Coronary artery (tissue), 2 donors: ENCODE measurements around the gene SLC6A18.
A peak's percentile ranks its signal among the peaks of the same experiment; 100 is the strongest.
"Not testable (repeated sequence)": the region's sequence is repeated elsewhere in the genome, so short reads cannot be mapped to it uniquely, and the experiment has no call there.

Experiments
- DNase-seq: peaks from one replicate; pipeline ENCODE4 v3.0.0-alpha.2; 2017; ENCODE audit warnings: low spot score
- H3K27ac ChIP-seq, 2 donors: fragments of 200-600 bp; sonication (generic); one replicate each; pipeline ENCODE4 v1.5.1; 2016 to 2019
- H3K4me3 ChIP-seq: fragments of 200-600 bp; sonication (generic); 2 replicates; pipeline ENCODE4 v1.5.1; 2016; ENCODE audit warnings: mild to moderate bottlenecking, moderate library complexity
- TF ChIP-seq, protein P1 (sequence below): fragments of 200-600 bp; sonication (generic); IDR thresholded peaks from one replicate; pipeline ENCODE4 v1.5.1; 2019; ENCODE audit warnings: antibody characterized with exemption

Gene SLC6A18

DNA sequence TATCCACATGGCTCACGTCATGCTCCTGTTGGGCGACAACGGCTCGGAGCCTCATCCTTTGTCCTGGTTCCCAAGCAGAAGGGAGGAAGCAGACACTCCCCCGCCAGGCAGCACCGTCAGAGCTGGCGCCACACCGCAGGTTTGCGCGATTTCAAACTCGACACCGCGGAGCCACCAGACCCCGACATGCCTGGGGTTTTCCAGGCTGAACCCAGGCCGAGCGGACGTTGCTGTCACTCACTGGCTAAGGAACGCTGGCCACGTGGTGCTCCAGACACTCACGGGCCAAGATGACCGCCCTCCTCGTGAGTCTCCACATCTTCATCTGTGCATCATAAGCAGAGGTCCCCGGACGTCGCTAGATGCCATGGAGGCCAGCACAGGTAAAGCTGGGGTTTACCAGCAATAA lies 60.7 kb downstream of the SLC6A18 start:
- DNase-seq: peak; percentile 67

DNA sequence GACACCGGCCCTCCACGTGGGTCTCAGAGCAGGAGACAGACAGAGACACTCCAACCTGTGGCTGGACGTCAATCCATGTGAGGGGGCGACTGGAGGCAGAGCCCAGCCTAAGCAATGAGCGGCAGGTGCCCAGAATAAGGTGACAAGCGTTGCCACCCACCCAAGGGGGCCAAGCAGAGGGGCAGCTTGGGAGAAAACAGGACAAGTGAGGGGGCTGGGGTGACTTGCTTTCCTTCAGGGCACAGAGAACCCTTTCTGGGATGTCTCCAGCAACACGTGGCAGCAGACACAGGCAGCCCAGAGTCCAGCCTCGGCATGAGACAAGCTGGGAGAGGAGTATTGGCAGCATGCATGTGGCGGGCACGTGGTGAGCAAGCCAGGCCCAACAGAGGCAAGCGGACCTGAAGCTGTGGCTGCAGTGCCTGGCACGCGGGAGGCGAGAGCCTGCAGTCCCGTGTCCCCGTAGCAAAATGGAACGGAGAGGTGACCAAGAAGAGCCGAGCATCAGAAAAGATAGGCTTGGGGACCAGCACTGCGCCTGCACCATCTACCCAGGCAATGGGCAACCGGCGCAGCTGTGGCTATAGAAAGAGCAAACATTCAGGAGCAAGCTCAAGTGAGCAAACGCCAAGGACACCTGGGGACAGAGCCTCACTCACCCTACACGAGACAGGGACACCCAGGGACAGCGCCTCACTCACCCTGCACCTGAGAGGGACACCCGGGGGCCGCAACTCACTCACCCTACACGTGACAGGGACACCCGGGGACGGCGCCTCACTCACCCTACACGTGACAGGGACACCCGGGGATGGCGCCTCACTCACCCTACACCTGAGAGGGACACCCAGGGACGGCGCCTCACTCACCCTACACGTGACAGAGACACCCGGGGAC lies 63.5 kb downstream of the SLC6A18 start:
- H3K27ac ChIP-seq: no peak overlapping the region
- TF ChIP-seq, protein P1, sequence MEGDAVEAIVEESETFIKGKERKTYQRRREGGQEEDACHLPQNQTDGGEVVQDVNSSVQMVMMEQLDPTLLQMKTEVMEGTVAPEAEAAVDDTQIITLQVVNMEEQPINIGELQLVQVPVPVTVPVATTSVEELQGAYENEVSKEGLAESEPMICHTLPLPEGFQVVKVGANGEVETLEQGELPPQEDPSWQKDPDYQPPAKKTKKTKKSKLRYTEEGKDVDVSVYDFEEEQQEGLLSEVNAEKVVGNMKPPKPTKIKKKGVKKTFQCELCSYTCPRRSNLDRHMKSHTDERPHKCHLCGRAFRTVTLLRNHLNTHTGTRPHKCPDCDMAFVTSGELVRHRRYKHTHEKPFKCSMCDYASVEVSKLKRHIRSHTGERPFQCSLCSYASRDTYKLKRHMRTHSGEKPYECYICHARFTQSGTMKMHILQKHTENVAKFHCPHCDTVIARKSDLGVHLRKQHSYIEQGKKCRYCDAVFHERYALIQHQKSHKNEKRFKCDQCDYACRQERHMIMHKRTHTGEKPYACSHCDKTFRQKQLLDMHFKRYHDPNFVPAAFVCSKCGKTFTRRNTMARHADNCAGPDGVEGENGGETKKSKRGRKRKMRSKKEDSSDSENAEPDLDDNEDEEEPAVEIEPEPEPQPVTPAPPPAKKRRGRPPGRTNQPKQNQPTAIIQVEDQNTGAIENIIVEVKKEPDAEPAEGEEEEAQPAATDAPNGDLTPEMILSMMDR: no peak
- peak; percentile 65 for DNase-seq

More for the DNA sequence above, 60.7 kb downstream of the SLC6A18 start:
- TF ChIP-seq, protein P1: no peak
- Histone ChIP-seq H3K4me3 (no peak overlapping the region), H3K27ac (no peak overlapping the region)

DNA sequence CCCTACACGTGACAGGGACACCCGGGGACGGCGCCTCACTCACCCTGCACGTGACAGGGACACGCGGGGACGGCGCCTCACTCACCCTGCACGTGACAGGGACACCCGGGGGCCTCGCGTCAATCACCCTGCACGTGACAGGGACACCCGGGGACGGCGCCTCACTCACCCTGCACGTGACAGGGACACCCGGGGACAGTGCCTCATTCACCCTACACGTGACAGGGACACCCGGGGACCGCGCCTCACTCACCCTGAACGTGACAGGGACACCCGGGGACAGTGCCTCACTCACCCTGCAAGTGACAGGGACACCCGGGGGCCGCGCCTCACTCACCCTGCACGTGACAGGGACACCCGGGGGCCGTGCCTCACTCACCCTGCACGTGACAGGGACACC lies 64.4 kb downstream of the SLC6A18 start:
- not testable (repeated sequence) for H3K4me3 ChIP-seq, H3K27ac ChIP-seq, DNase-seq

More for the DNA sequence above, 63.5 kb downstream of the SLC6A18 start:
- no peak overlapping the region for H3K4me3 ChIP-seq

DNA sequence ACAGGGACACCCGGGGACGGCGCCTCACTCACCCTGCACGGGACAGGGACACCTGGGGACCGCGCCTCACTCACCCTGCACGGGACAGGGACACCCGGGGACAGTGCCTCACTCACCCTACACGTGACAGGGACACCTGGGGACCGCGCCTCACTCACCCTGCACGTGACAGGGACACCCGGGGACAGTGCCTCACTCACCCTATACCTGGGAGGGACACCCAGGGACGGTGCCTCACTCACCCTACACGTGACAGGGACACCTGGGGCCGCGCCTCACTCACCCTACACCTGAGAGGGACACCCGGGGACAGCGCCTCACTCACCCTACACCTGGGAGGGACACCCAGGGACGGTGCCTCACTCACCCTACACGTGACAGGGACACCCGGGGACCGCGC lies 65.8 kb downstream of the SLC6A18 start:
- H3K4me3 ChIP-seq, H3K27ac ChIP-seq, DNase-seq: not testable (repeated sequence)

DNA sequence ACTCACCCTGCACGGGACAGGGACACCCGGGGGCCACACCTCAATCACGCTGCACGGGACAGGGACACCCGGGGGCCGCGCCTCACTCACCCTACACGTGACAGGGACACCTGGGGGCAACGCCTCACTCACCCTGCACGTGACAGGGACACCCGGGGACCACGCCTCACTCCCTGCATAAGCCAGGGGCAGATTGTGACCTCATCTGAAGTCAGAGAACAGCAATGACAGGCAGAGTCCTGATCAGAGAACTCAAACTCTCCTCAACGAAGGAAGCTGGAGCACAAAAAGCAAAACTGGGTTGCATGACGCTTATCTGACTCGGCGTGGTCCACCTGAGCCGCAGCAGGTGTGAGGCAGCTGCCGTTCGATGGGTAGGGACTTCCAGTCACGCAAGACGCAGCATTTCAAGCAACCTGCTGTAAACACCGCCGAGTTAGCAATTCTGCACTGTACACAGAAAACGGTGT lies 66.5 kb downstream of the SLC6A18 start:
- peak; percentile 33 for DNase-seq
- no peak overlapping the region for H3K27ac ChIP-seq
- no peak overlapping the region for H3K4me3 ChIP-seq
- TF ChIP-seq, protein P1: no peak

DNA sequence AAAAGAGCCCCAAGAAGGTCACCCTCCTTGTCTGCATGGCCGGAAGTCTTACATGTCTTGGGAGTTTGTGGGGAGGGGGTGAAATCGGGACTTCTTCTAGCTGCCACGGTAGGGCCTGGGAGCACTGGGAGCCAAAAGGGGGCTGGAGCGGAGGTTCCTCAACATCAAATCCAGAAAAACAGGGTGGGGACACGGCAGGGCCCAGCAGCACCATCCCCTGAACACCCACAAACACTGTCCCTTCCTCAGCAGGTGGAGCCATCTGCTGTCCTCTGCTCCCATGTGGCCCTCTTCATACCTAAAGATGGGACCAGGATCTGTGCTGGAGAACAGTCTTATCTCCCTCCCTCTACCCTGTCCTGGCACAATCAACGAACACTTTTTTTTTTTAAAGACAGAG lies 67.0 kb downstream of the SLC6A18 start:
- Histone ChIP-seq H3K4me3 (no peak overlapping the region), H3K27ac (no peak overlapping the region)
- TF ChIP-seq, protein P1: no peak
- DNase-seq: peak; percentile 12

DNA sequence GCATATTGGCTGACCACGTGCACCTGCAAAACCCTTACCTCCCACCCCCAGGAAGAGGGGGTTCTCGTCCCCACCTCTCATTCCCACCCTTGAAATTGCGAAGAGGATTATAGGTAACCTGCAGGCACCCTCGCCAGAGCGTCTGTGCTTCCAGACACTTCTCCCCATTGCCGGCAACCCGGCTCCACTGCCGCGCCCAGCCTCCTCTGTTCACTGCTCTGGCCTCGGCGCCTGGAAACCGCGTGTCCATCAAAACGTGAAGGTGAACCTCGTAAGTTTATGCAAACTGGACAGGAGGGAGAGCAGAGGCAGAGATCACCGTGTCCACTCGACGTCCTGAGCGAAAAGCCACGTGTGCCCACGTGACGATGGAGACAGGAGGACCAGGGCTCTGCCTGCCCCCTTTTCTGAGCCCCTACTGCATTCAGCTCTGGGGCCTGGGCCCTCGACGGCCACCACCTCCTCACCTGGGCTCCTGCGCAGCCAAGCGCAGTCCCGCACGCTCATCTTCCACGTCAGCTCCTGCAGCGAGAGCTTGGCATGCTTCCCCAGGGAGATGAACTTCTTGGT lies 67.8 kb downstream of the SLC6A18 start:
- TF ChIP-seq, protein P1: no peak
- Histone ChIP-seq H3K27ac (no peak overlapping the region), H3K4me3 (no peak overlapping the region)
- peak; percentile 26 for DNase-seq
